Activated naive CD4-positive, alpha-beta T cell treated with anti-CD3 and anti-CD28 coated beads, Interleukin-2, amount 50 U/mL, for 72 hours (primary cell): Measurements from ENCODE around the gene ITSN1. TPM values are rescaled to one million over a fixed set of nuclear protein-coding genes. Genes with fewer than 3 reads are reported as not detected.

ENCODE experiments used
- ATAC-seq, 2 donors: fragments of 150-1000 bp; cut with Tn5 transposase; 2 replicates each; pipeline ENCODE4 v1.10.0; 2021; ENCODE audit warnings: mild to moderate bottlenecking in 2 of 2, moderate library complexity in 2 of 2
- DNase-seq, 2 donors: peaks; one replicate each; pipeline ENCODE4 v3.0.0; 2021 to 2022; ENCODE audit warnings: low spot score in 2 of 2
- H3K27ac Mint-ChIP-seq, 2 donors: one replicate each; pipeline ENCODE4 v1.8.0; 2022; ENCODE audit warnings: mild to moderate bottlenecking in 2 of 2, mixed read lengths in 2 of 2
- H3K36me3 Mint-ChIP-seq, 2 donors: one replicate each; pipeline ENCODE4 v1.8.0; 2022; ENCODE audit warnings: mixed read lengths in 2 of 2
- H3K9me3 Mint-ChIP-seq, 2 donors: one replicate each; pipeline ENCODE4 v1.8.0; 2022; ENCODE audit warnings: mixed read lengths in 2 of 2
- total RNA-seq, 2 donors: library from RNA; stranded (reverse); gene quantifications; one replicate each; pipeline ENCODE4 v1.2.3, GENCODE V29; 2022

The ITSN1 gene
- total RNA-seq, 2 donors from 2014 or later: 5.3 to 6.7 TPM

DNA sequence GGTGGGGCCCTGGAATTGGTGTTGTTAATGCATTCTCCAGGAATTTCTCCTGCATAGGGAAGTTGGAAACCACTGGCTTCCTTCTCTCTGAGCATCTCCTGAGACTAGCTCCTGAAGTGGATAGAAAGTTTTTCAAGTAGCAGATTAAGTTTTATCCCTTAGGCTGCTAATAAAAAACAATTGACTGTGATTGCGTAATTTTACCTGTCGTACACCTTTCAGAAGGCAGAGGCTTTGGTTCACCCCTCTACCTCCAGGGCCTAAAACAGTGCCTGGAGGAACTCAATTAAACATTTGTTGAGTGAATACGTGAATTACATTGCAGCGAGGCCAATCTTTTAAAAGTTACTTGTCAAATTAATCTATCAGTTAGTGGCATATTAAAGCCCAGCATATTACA, 3.4 kb downstream of the ITSN1 start:
- Mint-ChIP-seq H3K27ac (no peak overlapping the region), H3K36me3 (peaks cover 11 to 12% of the 10 kb centered on the region in 2 donors), H3K9me3 (no peaks in the 10 kb centered on the region)
- DNase-seq: no peak
- no peak for ATAC-seq

DNA sequence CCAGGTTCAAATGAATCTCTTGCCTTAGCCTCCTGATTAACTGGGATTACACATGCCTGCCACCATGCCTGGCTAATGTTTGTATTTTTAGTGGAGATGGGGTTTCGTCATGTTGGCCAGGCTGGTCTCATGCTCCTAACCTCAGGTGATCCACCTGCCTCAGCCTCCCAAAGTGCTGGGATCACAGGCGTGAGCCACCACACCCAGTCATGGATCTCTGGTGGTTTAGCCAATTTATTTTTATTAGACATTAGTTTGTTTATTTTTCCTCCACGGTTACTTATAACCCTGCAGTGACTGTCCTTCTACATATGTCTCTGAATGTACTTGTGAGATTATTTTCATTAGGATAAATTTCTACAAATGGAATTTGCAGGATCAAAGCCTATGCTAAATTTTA, 5.3 kb downstream of the ITSN1 start:
- Mint-ChIP-seq H3K9me3 (no peaks in the 10 kb centered on the region), H3K36me3 (peaks cover 6% of the 10 kb centered on the region in 2 donors), H3K27ac (no peak overlapping the region)
- ATAC-seq (no peak), DNase-seq (no peak)

DNA sequence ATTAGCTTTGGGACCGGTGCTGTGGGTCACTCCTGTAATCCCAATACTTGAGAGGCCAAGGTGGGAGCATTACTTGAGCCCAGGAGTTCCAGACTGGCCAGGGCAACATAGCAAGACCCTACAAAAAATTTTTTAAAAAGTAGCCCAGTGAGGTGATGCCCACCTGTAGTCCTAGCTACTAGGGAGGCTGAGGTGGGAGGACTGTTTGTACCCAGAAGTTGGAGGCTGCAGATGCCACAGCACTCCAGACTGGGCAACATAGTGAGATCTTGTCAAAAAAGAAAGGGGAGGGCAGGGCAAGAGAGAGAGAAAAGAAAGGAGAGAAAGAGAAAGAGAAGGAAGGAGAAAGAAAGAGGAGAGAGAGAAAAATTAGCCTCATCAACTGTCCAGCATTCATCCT, 6.3 kb downstream of the ITSN1 start:
- Mint-ChIP-seq H3K36me3 (peaks cover 3% of the 10 kb centered on the region in 2 donors), H3K27ac (peak overlapping the region in 1 of 2 donors; percentile 66), H3K9me3 (no peaks in the 10 kb centered on the region)
- DNase-seq (no peak), ATAC-seq (no peak)

DNA sequence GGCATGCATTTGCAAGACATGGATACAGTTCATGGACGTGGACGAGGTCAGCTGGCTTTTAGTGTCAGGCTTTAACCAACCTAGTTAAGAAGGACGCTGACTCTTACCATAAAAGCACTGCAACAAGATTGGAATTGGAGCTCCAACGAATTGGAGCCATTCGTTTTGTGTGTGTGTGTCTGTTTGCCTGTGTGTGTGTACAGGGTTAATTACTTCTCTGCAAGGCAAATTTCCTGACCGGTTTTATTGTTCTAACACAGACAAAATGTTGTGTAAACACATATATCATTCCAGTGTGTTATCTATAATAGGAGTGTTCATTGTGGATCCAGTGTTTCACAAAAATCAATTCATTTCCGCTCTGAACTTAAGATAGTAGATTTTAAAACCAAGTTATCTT, 7.9 kb downstream of the ITSN1 start:
- Mint-ChIP-seq H3K36me3 (no peaks in the 10 kb centered on the region), H3K9me3 (no peaks in the 10 kb centered on the region), H3K27ac (no peak overlapping the region)
- DNase-seq: no peak
- no peak for ATAC-seq

DNA sequence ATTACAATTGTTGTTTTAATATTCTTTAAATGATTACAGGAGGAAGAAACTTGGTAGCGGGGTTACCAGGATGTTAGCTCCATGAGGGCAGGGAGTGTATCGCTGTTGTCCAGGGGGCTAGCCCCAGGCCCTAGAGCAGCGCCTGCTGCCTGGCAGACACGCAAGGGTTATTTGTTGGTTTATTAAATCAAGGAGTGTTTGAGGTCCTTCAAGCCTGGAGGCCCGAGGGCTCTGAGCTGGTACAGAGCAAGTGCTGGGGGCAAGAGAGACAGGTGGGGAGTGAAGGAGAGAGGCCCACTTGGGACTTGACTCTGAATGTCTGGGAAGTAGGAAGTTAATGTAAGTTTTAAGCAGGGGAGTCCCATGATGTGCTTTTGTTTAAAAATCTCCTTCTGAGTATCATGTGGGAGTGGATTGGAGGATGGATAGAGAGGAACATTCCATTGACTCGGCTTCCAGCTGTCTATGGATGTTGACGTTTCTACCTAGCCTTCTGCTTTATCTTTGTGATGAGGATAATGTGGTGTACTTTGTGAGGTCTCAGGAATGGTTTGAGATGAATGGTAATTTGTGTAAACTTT, 8.7 kb downstream of the ITSN1 start:
- Mint-ChIP-seq H3K27ac (no peak overlapping the region), H3K9me3 (no peaks in the 10 kb centered on the region), H3K36me3 (no peaks in the 10 kb centered on the region)
- DNase-seq (no peak), ATAC-seq (no peak)

DNA sequence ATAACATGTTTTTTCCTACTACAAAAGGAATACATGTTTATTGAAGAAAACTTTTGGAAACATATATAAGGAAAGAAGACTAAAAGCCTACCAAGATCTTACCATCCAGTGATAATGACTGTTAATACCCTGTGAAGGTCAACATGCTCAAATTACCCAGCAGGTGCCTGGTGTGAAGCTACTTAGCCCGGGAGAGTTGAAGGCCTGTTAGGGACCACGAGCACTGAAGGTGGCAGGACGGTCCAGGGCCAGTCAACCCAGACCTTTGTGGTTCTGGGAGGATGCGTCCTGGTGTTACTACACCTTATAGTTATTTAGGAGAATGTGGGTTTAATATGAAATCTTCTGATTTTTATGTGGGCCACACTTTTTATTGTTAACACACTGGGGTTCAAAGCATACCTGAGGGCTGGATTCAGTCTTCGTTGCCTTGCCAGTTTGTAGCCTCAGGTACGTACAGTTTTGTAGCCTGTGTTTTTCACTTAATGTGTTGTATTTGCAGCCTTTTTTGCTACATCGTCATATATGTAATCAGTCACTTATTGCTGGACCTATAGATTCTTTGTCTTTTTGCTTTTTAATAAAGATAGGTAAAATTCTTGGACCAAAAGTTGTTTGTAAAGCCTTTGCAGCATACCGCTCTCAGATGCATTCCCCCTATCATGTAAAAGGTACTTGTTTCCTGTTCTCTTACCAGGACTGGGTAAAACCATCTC, 9.8 kb downstream of the ITSN1 start:
- Mint-ChIP-seq H3K27ac (no peak overlapping the region), H3K9me3 (no peaks in the 10 kb centered on the region), H3K36me3 (no peaks in the 10 kb centered on the region)
- ATAC-seq: no peak
- no peak for DNase-seq

- no peak for DNase-seq
- no peaks in the 10 kb centered on the region for H3K36me3 Mint-ChIP-seq
- ATAC-seq: no peak
- H3K27ac Mint-ChIP-seq: no peak overlapping the region
- no peaks in the 10 kb centered on the region for H3K9me3 Mint-ChIP-seq
Measured at GRCh38 chr21:33654412-33654811, 12.1 kb downstream of the ITSN1 start.

GRCh38 chr21:33655588-33656221, 13.4 kb downstream of the ITSN1 start:
- no peak for DNase-seq
- no peak overlapping the region for H3K27ac Mint-ChIP-seq
- no peaks in the 10 kb centered on the region for H3K36me3 Mint-ChIP-seq
- ATAC-seq: no peak
- no peaks in the 10 kb centered on the region for H3K9me3 Mint-ChIP-seq

DNA sequence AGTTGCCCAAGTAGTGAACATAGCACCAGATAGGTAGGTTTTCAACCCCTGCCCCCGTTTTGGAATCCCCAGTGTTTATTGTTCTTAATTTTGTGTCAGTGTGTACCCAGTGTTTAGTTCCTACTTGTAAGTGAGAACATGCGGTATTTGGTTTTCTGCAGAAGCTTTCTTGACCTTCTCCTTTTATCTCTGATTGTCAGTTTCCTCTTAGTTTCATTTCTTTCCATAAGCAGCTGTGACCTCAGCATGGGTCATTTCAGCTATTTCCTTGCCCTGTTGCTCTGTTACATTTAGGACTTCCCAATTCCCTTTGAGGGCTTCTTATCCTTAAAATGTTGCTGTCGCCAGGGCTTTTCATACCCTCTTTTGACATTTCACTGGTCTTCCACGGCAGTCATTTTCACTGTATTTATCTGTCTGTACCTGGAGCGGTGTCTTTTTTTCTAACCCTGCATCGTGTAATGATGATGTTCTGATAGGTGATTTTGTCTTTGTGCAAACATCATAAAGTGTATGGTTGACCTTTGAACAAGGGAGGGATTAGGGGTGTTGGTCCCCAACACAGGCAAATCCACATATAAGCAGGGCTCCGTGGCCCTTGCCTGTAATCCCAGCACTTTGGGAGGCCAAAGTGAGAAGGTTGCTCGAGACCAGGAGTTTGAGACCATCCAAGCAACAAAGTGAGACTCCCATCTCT, 15.0 kb downstream of the ITSN1 start:
- Mint-ChIP-seq H3K27ac (no peak overlapping the region), H3K36me3 (peaks cover 4 to 6% of the 10 kb centered on the region in 2 donors)

GRCh38 chr21:33658919-33659567, 16.7 kb downstream of the ITSN1 start:
- no peak for DNase-seq
- no peak for ATAC-seq
- Mint-ChIP-seq H3K27ac (no peak overlapping the region), H3K36me3 (peaks cover 4 to 6% of the 10 kb centered on the region in 2 donors), H3K9me3 (peaks cover 0 to 2% of the 10 kb centered on the region in 2 donors)

More for the DNA sequence above, 15.0 kb downstream of the ITSN1 start:
- peaks cover 0 to 2% of the 10 kb centered on the region in 2 donors for H3K9me3 Mint-ChIP-seq
- DNase-seq (no peak), ATAC-seq (no peak)

DNA sequence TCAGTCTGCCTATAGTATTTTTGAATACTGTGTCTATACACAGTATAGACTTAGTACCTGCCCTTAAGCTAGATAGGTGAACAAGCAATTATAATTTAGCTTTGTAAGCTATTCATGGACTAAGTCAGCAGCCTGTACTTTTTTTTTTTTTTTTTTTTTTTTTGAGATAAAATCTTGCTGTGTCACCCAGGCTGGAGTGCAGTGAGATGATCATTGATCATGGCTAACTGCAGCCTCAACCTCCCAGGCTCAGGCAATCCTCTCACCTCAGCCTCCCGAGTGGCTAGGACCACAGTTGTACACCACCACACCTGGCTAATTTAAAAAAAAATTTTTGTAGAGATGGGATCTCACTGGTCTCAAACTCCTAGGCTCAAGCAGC, 17.3 kb downstream of the ITSN1 start:
- Mint-ChIP-seq H3K36me3 (peaks cover 4 to 6% of the 10 kb centered on the region in 2 donors), H3K27ac (no peak overlapping the region), H3K9me3 (peaks cover 0 to 2% of the 10 kb centered on the region in 2 donors)
- DNase-seq (no peak), ATAC-seq (no peak)

GRCh38 chr21:33660406-33660805, 18.1 kb downstream of the ITSN1 start:
- ATAC-seq (no peak), DNase-seq (no peak)
- Mint-ChIP-seq H3K36me3 (peaks cover 4 to 6% of the 10 kb centered on the region in 2 donors), H3K27ac (no peak overlapping the region), H3K9me3 (peaks cover 0 to 2% of the 10 kb centered on the region in 2 donors)

GRCh38 chr21:33661146-33661545, 18.8 kb downstream of the ITSN1 start:
- DNase-seq (no peak), ATAC-seq (no peak)
- Mint-ChIP-seq H3K27ac (no peak overlapping the region), H3K36me3 (peaks cover 4 to 6% of the 10 kb centered on the region in 2 donors), H3K9me3 (peaks cover 0 to 2% of the 10 kb centered on the region in 2 donors)

DNA sequence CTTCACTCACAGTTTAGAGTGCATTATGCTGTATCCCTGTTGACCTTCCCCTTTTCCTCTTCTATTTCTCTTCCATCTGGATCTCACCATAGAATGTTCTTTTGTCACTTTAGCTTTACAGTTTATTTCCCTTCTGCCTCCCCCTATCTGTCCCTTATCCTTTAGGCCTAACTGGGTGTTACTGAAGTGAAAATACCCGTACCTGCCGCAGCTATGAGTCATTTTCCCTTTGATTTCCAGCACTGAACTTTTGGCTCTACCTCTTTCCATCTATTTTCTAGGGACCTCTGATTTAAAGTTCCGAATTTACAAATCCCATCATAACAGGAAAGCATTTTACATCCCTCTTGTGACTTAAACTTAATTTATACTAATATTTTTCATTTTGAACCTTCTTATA, 19.7 kb downstream of the ITSN1 start:
- Mint-ChIP-seq H3K27ac (no peak overlapping the region), H3K9me3 (peaks cover 0 to 2% of the 10 kb centered on the region in 2 donors), H3K36me3 (peaks cover 4 to 6% of the 10 kb centered on the region in 2 donors)
- no peak for ATAC-seq
- DNase-seq: no peak

GRCh38 chr21:33663241-33663640, 20.9 kb downstream of the ITSN1 start:
- DNase-seq (no peak), ATAC-seq (no peak)
- Mint-ChIP-seq H3K36me3 (peaks cover 4 to 6% of the 10 kb centered on the region in 2 donors), H3K9me3 (peaks cover 0 to 2% of the 10 kb centered on the region in 2 donors), H3K27ac (no peak overlapping the region)

- Mint-ChIP-seq H3K9me3 (peaks cover 0 to 2% of the 10 kb centered on the region in 2 donors), H3K27ac (no peak overlapping the region), H3K36me3 (peaks cover 4 to 6% of the 10 kb centered on the region in 2 donors)
- ATAC-seq: no peak
- DNase-seq: no peak
Measured at GRCh38 chr21:33664135-33664534, 21.8 kb downstream of the ITSN1 start.

DNA sequence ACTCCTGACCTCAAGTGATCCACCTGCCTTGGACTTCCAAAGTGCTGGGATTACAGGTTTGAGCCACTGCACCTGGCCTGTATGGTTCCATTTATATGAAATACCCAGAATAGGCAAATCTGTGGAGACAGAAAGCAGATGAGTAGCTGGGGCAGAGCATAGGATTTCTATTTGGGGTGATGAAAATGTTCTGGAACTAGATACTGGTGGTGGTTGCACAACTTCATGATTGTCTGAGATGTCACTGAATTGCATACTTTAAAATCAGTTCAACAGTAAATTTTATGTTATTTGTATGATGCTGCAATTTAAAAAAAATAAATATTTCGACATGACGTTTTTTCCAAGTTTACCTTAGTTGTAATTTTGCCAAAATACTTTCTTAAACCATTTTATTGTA, 23.9 kb downstream of the ITSN1 start:
- peaks cover 0 to under 1% of the 10 kb centered on the region in 2 donors for H3K9me3 Mint-ChIP-seq
- no peak overlapping the region for H3K27ac Mint-ChIP-seq
- peaks cover under 1 to 2% of the 10 kb centered on the region in 2 donors for H3K36me3 Mint-ChIP-seq
- no peak for ATAC-seq
- DNase-seq: no peak
